ENCODE measurements around the gene FPR1.

FPR1 gene

DNA sequence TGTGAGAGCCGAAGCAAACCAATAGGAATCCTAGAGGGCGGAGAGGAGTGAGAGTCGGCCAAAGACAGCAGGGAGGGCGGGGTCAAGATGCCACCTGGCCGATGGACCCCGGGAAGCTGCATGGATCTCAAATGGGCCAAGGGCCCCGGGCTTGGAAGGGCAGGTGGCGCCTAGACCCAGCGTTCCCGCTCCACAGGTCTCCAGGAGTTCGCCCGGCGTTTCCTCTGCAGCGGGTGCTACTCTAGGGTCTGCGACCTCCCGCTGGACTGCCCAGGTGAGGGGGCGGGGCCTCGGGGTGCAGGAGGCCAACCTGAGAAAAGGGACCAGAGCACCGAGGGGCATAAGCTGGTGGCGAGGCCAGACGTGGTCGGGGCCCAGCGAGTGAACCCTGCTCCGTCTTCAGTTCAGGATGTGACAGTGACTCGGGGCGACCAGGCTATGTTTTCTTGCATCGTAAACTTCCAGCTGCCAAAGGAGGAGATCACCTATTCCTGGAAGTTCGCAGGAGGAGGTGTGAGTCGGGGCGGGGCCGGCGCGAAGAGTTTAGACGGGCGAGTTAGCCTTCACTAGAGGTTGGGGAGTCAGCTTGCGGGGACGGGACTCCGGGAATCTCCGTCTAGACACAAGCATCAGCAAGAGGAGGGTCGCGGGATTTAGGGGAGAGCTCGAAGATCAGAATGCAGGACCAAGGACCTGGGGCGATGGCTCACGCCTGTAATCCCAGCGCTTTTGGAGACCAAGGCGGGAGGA lies 48.7 kb downstream of the FPR1 start:
- DNase-seq: no peak

DNA sequence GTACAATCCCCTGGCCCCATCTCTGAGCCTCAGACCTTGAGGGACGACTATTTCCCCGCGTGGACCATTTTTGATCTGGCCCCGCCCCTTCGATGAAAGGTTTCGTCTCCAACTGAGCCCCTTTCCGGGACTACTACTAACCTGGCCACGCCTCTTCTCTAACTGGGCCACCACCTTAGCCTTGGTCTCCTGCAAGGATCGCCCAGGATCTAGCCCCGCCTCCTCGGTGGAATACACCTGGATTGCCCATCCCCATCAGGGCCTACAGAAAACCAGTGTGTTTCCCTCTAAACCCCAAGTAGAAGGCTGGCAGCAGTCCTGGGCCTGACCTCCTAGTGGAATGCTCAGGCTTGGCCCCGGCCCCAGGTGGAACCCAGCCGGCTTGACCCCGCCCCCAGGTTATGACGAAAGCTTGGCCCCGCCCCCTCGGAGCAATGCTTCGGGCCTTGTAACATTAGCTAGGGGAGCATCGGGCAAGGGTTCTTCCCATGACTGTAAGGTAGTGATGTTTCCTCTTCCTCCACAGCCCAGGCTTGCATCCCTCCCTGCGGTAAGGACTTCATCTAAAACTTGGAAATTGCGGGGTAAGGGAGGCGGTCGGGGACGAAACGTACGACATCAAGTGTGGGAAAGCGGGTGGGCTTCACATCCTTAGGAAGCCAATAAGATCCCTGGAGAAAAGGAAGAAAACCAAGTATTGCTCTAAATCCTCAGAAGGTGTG lies 49.4 kb downstream of the FPR1 start:
- no peak for DNase-seq

DNA sequence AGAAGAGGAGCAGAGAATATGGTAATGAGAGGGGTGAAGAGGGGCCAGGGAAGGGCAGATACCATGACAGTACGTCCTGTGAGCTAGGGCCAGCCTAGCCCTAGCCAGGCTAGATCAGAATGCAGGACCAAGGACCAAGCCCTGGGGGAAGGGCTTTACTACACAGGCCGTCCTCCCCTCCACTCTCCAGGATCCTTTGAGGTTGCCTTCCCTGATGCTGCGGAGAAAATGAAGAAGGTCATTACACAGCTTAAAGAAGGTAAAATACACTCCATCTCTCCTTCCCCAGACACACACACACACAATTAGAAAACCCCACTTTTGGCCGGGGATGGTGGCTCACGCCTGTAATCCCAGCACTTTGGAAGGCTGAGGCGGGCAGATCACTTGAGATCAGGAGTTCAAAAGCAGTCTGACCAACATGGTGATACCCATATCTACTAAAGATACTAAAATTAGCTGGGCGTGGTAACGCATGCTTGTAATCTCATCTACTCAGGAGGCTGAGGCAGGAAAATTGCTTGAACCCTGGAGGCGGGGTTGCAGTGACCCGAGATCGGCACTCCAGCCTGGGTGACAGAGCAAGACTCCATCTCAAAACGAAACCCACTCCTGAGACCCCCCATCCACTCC lies 50.1 kb downstream of the FPR1 start:
- DNase-seq: no peak

DNA sequence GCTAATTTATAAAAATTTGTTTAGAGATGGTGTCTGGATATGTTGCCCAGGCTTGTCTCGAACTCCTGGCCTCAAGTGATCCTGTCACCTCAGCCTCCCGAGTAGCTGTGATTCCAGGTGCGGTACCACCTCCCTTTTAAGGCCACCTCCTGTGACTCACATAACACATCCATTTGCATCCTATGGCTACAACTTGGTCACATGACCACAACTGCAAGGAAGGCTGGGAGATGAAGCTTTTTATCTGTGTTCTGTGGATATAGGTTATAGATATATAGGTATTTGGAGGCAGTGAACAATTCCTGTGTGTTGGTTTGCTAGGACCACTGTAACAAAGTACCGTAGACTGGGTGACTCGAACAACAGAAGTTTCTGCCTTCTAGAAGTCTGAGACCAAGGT lies 52.5 kb downstream of the FPR1 start:
- no peak for DNase-seq

DNA sequence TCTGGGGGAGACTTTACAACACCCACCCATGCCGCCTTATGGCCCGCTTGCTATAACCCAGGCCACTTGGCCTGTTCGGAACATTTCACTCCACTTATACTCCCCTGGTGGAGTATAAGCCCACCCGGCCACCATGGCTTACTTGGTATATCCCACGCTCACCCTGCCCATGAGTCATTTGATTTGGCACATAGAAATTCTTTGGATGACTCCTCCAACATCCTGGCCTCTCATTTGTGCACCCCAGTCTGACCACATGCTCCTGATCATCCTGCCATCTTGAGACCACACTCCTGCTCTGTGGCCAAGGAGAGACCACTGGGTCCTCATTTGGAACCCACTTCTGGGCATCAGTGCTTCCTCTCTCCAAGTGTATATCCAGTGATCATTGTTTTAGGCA lies 53.4 kb downstream of the FPR1 start:
- no peak for DNase-seq

DNA sequence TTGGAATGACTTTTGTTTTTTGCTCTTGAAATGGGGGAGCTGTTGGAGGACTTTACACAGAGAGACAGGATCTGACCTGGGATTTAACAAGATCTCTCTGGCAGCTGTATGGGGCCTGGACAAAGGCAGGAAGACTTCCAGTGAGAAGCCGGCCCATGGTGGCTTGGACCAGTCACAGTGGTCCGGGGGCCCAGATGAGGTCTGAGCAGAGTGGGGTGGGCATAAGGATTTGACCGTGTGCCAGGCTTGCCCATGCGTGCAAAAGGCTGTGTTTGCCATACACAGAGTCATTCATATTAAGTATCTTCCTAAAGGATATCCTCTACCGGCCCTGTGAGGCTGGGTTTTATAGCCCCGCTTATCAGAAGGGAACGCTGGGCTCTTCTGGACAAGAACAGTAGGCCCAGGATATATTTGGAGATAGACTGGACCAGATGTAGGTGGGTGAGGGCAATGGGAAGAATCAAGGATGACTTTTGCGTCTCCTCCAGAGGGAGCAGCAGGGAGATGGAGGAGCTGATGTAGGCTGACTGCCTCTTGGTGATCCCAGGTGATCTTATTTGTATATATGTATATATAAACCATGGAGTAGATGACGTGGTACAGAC lies 54.4 kb downstream of the FPR1 start:
- no peak for DNase-seq

DNA sequence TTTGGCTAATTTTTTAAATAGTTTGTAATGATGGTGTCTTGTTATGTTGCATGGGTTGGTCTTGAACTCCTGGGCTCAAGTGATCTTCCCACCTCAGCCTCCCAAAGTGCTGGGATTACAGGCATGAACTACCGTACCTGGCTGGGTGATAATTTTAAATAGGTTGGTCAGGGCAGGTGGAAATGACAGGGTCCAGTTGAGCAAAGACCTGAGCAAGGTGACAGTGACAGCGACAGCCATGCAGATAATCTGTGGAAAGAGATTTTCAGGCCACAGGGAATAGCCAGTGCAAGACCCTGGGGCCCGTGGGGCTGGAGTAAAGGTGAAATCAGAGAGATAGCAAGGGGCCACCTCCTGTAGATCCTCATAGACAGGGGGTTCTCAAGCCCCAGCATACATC lies 55.1 kb downstream of the FPR1 start:
- no peak for DNase-seq

All from NCI-H1436 (cell line).